Endothelial cell (in vitro differentiated cells): ENCODE results near the gene CIAO3. TPM values are rescaled to one million over a fixed set of nuclear protein-coding genes. Genes with fewer than 3 reads are reported as not detected.
A peak's percentile ranks its signal among the peaks of the same experiment; 100 is the strongest.

Experiments
- DNase-seq: peaks from one replicate; pipeline ENCODE4 v3.0.0; 2021; ENCODE audit warnings: low spot score
- H3K27ac Mint-ChIP-seq: one replicate; pipeline ENCODE4 v1.8.0; 2021; ENCODE audit warnings: mixed read lengths, inconsistent platforms; ENCODE audit not compliant: unreplicated experiment
- H3K27me3 Mint-ChIP-seq: one replicate; pipeline ENCODE4 v1.8.0; 2021; ENCODE audit warnings: mild to moderate bottlenecking, moderate library complexity, mixed read lengths, inconsistent platforms; ENCODE audit not compliant: unreplicated experiment
- H3K36me3 Mint-ChIP-seq: one replicate; pipeline ENCODE4 v1.8.0; 2021; ENCODE audit warnings: mild to moderate bottlenecking, low read depth, mixed read lengths, inconsistent platforms; ENCODE audit not compliant: unreplicated experiment
- H3K4me1 Mint-ChIP-seq: one replicate; pipeline ENCODE4 v1.8.0; 2021; ENCODE audit warnings: mild to moderate bottlenecking, mixed read lengths, inconsistent platforms; ENCODE audit not compliant: unreplicated experiment
- H3K4me3 Mint-ChIP-seq: one replicate; pipeline ENCODE4 v1.8.0; 2021; ENCODE audit warnings: mild to moderate bottlenecking, mixed read lengths, inconsistent platforms; ENCODE audit not compliant: unreplicated experiment
- H3K9me3 Mint-ChIP-seq: one replicate; pipeline ENCODE4 v1.8.0; 2021; ENCODE audit warnings: mixed read lengths, inconsistent platforms; ENCODE audit not compliant: unreplicated experiment
- CTCF ChIP-seq: fragments of 200-600 bp; sonication (generic); IDR thresholded peaks from one replicate; pipeline ENCODE4 v1.5.0; 2021; ENCODE audit warnings: antibody characterized with exemption; ENCODE audit not compliant: unreplicated experiment
- total RNA-seq: library from RNA; stranded (reverse); fragmentation: NEBNext Ultra II Directional; extraction: Animal tissue kit (Norgen Biotek cat#: 25700); gene quantifications from one replicate; pipeline ENCODE4 v1.2.1, GENCODE V29; 2021; ENCODE audit not compliant: unreplicated experiment

CIAO3 gene
- total RNA-seq, 1 donor from 2014 or later = 51.0 TPM

DNA sequence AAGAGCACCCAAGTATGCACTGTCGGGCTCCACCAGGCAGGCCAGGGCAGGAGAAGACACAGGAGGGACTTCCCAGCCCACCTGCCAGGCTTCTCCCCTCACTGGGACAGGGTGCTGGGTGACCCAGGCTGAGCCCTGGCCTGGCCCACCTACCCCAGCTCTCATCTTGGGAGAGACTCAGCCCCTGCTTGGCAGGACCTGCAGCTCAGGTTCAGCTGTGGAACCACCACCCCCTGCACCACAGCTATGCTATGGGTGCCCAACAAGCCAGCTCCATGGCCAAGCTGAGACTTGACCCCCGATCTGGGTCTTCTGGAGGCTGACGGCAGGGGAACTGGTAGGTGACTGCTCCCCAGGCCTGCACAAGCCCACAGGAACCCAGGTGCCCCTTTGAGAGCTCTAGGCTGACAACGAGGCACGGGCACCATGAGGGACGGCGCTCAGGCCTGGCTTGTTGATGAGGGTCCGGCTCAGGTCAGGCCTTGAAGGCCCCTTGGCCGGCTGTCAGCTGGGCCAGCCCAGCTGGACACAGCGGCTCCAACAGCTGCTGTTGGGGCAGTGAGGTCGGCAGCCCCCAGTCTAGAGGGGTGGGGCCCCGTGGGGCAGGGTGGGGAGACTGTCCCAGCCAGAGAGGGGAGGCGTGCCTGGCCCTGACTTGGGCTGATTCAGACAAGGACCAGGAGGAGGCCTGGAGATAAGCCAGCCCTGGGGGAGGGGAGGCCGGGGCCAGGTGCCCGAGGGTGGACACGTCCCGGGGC, 42.8 kb upstream of the CIAO3 start:
- Mint-ChIP-seq H3K4me3 (no peak overlapping the region), H3K36me3 (no peaks in the 10 kb centered on the region), H3K27ac (no peak overlapping the region), H3K4me1 (no peaks in the 10 kb centered on the region), H3K9me3 (no peaks in the 10 kb centered on the region), H3K27me3 (peaks cover 10% of the 10 kb centered on the region)
- DNase-seq = no peak
- no peak for TF ChIP-seq CTCF

GRCh38 chr16:782766-783403, 42.1 kb upstream of the CIAO3 start:
- H3K27ac Mint-ChIP-seq = no peak overlapping the region
- no peaks in the 10 kb centered on the region for H3K9me3 Mint-ChIP-seq
- H3K36me3 Mint-ChIP-seq = no peaks in the 10 kb centered on the region
- no peak for TF ChIP-seq CTCF
- DNase-seq = no peak
- peaks cover 10% of the 10 kb centered on the region for H3K27me3 Mint-ChIP-seq
- H3K4me1 Mint-ChIP-seq = no peaks in the 10 kb centered on the region
- H3K4me3 Mint-ChIP-seq = no peak overlapping the region

GRCh38 chr16:782258-782657, 41.5 kb upstream of the CIAO3 start:
- Mint-ChIP-seq H3K9me3 (no peaks in the 10 kb centered on the region), H3K27ac (no peak overlapping the region), H3K36me3 (no peaks in the 10 kb centered on the region), H3K4me3 (no peak overlapping the region), H3K4me1 (no peaks in the 10 kb centered on the region), H3K27me3 (peaks cover 10% of the 10 kb centered on the region)
- TF ChIP-seq CTCF = no peak
- DNase-seq = no peak

DNA sequence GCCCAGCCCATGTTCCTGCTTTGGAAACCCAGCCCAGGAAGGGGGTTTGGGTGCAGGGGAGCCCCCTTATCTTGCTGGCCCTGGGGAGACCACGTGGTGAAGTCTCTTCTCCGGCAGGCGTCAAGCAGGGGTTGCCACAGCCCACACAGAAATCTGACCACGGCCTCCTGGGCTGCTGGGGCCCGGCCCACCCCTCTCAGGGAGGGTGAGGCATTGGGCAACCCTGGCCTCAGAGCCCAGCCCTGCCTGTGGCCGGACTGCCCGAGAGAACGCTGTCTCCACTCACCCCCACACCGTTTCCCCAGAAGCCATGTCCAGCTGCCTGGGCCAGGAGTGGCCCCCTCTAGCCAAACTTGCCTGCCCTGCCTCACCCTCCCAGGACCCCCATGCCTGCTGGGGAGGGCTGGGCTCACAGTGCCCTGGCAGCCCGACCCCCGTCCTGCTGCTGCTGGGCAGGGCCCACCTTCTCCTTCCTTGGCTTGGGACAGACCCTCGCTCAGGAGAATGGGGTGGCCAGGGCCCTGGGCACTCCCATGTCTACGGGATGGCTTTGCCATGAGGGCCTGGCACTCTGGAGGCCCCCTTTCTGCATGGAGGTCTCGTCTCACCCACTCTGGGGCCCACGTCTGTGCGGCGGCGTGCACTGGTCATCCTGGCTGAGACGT, 40.7 kb upstream of the CIAO3 start:
- H3K4me1 Mint-ChIP-seq = no peaks in the 10 kb centered on the region
- no peaks in the 10 kb centered on the region for H3K9me3 Mint-ChIP-seq
- H3K36me3 Mint-ChIP-seq = no peaks in the 10 kb centered on the region
- H3K27me3 Mint-ChIP-seq = peaks cover 10% of the 10 kb centered on the region
- no peak for TF ChIP-seq CTCF
- no peak for DNase-seq
- H3K27ac Mint-ChIP-seq = no peak overlapping the region
- no peak overlapping the region for H3K4me3 Mint-ChIP-seq

DNA sequence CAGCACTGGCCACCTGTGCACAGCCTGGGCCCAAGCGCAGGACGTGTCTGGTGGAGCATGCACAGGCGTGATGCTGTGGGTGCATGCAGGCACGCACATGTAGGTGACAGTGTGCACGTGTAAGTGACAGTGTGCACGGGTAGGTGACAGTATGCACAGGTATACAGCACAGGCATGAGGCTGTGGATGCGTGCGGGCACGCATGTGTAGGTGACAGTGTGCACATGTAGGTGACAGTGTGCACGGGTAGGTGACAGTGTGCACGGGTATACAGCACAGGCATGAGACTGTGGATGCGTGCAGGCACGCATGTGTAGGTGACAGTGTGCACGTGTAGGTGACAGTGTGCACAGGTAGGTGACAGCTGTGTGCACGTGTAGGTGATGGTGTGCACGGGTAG, 39.5 kb upstream of the CIAO3 start:
- no peaks in the 10 kb centered on the region for H3K9me3 Mint-ChIP-seq
- DNase-seq = no peak
- peaks cover 10% of the 10 kb centered on the region for H3K27me3 Mint-ChIP-seq
- H3K36me3 Mint-ChIP-seq = no peaks in the 10 kb centered on the region
- TF ChIP-seq CTCF = no peak
- H3K4me1 Mint-ChIP-seq = no peaks in the 10 kb centered on the region
- H3K4me3 Mint-ChIP-seq = peak overlapping the region; percentile 37
- H3K27ac Mint-ChIP-seq = no peak overlapping the region
